ENCODE data around the gene METTL4. TPM values are rescaled to one million over a fixed set of nuclear protein-coding genes. Genes with fewer than 3 reads are reported as not detected.

Gene METTL4
- total RNA-seq, 1 donor from 2014 or later: 9.8 TPM

- no peaks in the 10 kb centered on the region for H3K4me1 Mint-ChIP-seq (ENCODE audit: unreplicated experiment)
- no peaks in the 10 kb centered on the region for H3K9me3 Mint-ChIP-seq
- no peaks in the 10 kb centered on the region for H3K27me3 Mint-ChIP-seq
- peaks cover 24% of the 10 kb centered on the region for H3K36me3 Mint-ChIP-seq
- DNase-seq (ENCODE audit: extremely low spot score, unreplicated experiment): no peak
- no peak overlapping the region for H3K27ac Mint-ChIP-seq
- H3K4me3 Mint-ChIP-seq: no peak overlapping the region
- no peak for TF ChIP-seq CTCF (conservative IDR thresholded peaks at IDR 0.05)
Measured at GRCh38 chr18:2609604-2610003, 38.3 kb upstream of the METTL4 start.

GRCh38 chr18:2606335-2606734, 35.0 kb upstream of the METTL4 start:
- no peaks in the 10 kb centered on the region for H3K4me1 Mint-ChIP-seq (ENCODE audit: unreplicated experiment)
- H3K36me3 Mint-ChIP-seq: peaks cover 11% of the 10 kb centered on the region
- H3K27ac Mint-ChIP-seq: no peak overlapping the region
- no peaks in the 10 kb centered on the region for H3K9me3 Mint-ChIP-seq
- no peak for DNase-seq (ENCODE audit: extremely low spot score, unreplicated experiment)
- no peaks in the 10 kb centered on the region for H3K27me3 Mint-ChIP-seq
- no peak overlapping the region for H3K4me3 Mint-ChIP-seq
- no peak for TF ChIP-seq CTCF (conservative IDR thresholded peaks at IDR 0.05)

GRCh38 chr18:2602844-2603243, 31.5 kb upstream of the METTL4 start:
- Mint-ChIP-seq H3K9me3 (no peaks in the 10 kb centered on the region), H3K27me3 (no peaks in the 10 kb centered on the region), H3K27ac (no peak overlapping the region), H3K4me3 (no peak overlapping the region), H3K36me3 (peaks cover 3% of the 10 kb centered on the region), H3K4me1 (ENCODE audit: unreplicated experiment) (no peaks in the 10 kb centered on the region)
- no peak for DNase-seq (ENCODE audit: extremely low spot score, unreplicated experiment)
- TF ChIP-seq CTCF (conservative IDR thresholded peaks at IDR 0.05): no peak

GRCh38 chr18:2597639-2598038, 26.3 kb upstream of the METTL4 start:
- no peak for TF ChIP-seq CTCF (conservative IDR thresholded peaks at IDR 0.05)
- H3K4me3 Mint-ChIP-seq: no peak overlapping the region
- no peak for DNase-seq (ENCODE audit: extremely low spot score, unreplicated experiment)
- no peaks in the 10 kb centered on the region for H3K9me3 Mint-ChIP-seq
- H3K27me3 Mint-ChIP-seq: no peaks in the 10 kb centered on the region
- H3K4me1 Mint-ChIP-seq (ENCODE audit: unreplicated experiment): no peaks in the 10 kb centered on the region
- H3K36me3 Mint-ChIP-seq: peaks cover 7% of the 10 kb centered on the region
- no peak overlapping the region for H3K27ac Mint-ChIP-seq

GRCh38 chr18:2590303-2590702, 19.0 kb upstream of the METTL4 start:
- H3K4me3 Mint-ChIP-seq: no peak overlapping the region
- no peaks in the 10 kb centered on the region for H3K27me3 Mint-ChIP-seq
- TF ChIP-seq CTCF (conservative IDR thresholded peaks at IDR 0.05): no peak
- H3K4me1 Mint-ChIP-seq (ENCODE audit: unreplicated experiment): no peaks in the 10 kb centered on the region
- no peak for DNase-seq (ENCODE audit: extremely low spot score, unreplicated experiment)
- H3K36me3 Mint-ChIP-seq: peaks cover 3% of the 10 kb centered on the region
- H3K27ac Mint-ChIP-seq: no peak overlapping the region
- no peaks in the 10 kb centered on the region for H3K9me3 Mint-ChIP-seq

Measured in type B pancreatic cell (in vitro differentiated cells).